Stimulated activated CD4-positive, alpha-beta T cell treated with anti-CD3 and anti-CD28 coated beads, Interleukin-12 subunit alpha, Interleukin-12 subunit beta, amount 100 ng/mL, for 24 hours (primary cell): ENCODE data around the gene CEP72.
"Not testable (repeated sequence)": the region's sequence is repeated elsewhere in the genome, so short reads cannot be mapped to it uniquely, and the experiment has no call there.

ENCODE experiments used
- DNase-seq, 2 experiments: peaks; one replicate each; pipeline ENCODE4 v3.0.0-alpha.2; 2020; ENCODE audit warnings: low read depth in 2 of 2

CEP72 gene

DNA sequence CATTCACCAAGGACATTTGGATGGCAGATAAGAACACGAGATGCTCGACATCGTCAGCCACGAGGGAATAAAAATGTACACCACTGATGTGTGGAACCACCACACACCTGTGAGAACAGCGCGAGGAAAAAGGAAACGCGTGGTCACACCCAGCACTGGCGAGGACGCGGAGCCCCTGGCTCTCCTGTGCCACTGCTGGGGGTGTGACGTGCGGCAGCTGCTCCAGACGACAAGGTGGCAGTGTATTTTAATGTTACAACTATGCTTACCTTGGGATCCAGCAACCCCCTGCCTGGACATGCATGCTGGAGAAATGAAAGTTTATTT lies 13.6 kb upstream of the CEP72 start:
- no peak for DNase-seq

DNA sequence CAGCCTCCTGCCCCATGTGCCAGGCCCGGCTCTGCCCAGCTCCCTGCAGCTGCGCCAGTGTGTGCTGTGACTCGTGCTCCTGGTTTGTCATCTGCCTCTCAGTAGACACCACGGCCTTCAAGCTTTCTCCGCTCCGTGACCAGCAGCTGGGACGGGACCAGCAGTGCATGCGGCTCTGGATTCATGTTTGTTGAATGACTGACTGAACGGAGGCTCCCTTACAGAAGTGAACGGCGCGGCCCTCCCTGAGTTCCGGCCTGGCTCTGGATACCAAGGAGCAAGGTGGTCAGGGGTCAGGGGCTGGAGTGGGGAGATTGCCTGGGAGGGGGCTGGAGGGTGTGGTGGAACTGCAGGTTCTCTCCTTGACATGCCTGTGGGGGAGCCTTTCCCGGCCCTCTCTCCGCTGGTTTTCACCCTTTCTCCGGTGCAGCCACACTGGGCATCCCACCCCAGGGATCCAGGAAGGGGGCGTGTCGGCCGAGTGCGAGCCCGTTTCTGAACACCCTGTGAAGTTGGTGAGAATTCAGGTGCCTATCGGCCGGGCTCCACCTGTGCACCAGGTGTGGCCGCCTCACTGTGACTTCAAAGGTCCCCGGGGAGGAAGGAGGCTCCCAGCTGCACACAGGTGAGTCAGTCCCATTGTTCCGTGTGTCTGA lies 11.1 kb upstream of the CEP72 start:
- DNase-seq, result no peak

DNA sequence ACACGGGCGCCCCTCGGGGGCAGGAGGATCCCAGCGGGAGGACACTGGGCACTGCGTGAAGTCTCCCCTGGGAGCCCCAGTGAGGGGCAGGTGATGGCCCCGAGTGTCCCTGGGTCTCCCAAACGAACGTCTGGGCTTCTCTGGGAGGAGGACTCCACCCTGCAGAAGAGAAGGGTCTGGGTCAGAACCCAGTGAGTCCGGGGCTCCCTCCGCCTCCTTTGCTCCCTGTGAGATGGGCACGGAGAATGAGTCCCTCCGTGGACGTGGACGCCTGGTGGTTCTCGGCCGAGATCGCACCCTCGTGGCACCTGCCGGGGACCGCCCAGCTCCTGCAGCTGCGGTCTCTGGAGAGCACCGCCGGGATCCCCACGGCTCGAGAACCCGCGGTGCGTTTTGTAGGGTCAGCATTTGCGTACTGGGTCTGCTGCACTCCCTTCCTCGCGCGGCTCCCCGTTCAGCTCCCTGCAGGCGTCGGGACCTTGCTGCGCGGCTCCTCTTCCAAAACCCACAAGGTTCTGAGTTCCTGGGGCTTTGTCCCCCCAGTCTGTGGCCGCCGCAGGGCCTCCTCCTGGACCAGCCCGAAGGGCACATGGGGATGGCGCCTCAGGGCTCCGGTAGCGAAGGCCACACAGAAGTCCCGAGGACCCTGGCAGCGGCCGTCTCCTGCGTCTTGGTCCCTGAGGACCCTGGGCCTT lies 10.2 kb upstream of the CEP72 start:
- DNase-seq, result no peak

DNA sequence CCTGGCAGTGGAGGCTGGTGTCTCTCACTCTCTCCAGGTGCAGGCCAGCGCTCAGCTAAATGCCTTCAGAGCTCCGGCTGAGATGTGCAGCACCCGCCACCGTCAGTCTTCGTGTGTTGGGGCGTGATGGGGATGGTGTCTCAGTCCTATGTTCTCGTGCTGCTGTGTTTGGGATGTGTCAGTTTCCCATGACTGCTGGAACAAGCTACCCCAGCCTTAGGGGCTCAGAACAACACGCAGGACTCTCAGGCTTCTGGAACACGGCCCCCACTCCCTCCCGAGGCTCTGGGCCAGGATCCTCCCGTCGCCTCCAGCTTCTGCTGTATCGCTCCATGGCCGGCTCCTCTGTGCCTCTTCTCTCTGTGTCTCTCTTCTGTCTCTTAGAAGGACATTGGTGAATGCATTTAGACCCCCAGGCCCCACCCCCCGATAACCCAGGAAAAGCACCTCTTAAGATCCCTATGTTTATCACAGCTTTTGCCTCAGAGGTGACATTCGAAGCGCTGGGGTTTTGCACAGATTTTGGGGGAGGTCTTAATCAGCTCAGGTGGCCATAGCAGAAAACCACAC lies 9.6 kb upstream of the CEP72 start:
- DNase-seq, result no peak

DNA sequence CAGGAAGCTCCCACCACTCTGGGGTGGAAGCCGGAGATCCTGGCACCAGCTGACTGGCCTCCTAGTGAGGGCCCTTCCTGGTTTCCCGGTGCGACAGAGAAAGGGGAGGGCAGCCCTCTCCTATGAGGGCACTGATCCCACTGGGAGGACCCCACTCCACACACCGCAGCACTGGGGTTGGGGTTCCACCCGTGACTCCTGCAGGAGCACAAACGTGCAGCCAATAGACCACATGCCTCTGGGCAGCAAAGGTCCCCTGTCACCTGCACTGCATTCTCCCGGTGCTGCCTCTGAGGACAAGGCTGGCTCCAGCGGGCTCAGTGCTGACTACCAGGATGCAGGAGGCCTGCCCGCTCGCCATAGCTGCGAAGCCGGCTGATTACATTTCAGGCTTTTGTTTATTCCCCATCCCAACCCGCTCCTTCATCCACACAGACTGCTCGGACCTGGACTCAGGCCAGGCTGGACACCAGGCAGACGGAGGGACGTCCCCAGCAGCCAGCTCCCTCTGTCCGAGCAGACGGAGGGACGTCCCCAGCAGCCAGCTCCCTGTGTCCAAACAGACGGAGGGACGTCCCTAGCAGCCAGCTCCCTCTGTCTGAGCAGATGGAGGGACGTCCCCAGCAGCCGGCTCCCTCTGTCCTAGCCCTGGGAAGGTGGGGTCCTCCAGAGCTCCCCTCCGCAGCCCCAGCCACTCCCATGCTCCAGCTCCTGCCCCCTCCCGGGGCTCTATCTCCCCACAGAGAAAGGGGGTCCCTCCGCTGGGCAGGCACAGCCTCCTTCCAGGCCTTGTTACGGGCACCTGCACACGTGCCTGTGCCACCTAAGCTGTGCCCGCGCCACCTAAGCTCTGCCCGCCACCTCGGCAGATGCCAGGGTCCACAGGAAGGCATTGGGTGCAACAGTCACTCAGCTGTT lies 8.8 kb upstream of the CEP72 start:
- no peak for DNase-seq

DNA sequence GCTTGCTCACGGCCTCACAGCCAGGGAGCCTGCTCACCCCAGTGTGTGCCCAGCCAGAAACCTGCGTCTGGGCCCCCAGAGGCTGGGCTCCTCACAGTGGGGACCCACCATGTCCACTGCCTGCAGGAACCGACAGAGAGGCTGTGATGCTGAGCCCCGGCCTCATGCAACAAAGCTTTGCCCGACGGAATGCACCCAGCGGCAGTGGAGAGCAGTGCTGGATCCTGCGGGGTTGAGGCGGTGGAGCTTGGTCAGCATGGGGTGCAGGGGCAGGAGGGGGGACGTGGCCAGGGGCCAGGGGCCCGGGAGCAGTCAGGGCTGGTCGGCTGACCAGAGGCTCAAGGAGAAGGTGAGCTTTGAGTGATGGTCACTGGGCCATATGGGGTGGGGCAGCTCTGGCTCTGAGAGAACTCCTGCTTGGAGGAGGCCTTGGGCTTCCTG lies 7.7 kb upstream of the CEP72 start:
- no peak for DNase-seq

DNA sequence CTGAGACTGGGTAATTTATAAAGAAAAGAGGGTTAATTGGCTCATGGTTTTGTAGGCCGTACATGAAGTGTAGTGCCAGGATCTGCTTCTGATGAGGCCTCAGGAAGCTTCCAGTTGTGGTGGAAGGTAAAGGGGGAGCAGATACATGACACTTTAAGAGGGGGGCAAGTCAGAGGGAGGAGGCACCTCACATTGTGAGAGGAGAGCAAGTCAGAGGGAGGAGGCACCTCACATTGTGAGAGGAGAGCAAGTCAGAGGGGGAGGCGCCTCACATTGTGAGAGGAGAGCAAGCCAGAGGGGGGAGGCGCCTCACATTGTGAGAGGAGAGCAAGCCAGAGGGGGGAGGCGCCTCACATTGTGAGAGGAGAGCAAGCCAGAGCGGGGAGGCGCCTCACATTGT lies 7.0 kb upstream of the CEP72 start:
- not testable (repeated sequence) for DNase-seq

DNA sequence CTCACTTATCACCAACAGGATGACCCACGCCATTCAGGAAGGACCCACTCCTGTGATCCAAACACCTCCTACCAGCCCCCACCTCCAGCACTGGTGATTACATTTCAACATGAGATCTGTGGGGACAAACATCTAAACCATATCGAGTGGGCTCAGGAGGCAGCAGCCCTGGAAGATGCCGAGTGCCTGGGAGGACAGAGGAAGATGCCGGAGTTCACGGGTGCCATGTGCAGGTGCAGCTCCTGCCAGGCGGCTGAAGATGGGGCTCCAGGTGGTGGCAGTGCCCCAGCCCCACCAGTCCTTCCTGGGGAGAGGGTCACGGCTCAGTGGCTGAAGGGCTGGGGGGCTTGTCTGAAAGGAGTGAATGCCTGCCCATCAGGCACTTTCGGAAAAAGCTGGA lies 6.1 kb upstream of the CEP72 start:
- no peak for DNase-seq

DNA sequence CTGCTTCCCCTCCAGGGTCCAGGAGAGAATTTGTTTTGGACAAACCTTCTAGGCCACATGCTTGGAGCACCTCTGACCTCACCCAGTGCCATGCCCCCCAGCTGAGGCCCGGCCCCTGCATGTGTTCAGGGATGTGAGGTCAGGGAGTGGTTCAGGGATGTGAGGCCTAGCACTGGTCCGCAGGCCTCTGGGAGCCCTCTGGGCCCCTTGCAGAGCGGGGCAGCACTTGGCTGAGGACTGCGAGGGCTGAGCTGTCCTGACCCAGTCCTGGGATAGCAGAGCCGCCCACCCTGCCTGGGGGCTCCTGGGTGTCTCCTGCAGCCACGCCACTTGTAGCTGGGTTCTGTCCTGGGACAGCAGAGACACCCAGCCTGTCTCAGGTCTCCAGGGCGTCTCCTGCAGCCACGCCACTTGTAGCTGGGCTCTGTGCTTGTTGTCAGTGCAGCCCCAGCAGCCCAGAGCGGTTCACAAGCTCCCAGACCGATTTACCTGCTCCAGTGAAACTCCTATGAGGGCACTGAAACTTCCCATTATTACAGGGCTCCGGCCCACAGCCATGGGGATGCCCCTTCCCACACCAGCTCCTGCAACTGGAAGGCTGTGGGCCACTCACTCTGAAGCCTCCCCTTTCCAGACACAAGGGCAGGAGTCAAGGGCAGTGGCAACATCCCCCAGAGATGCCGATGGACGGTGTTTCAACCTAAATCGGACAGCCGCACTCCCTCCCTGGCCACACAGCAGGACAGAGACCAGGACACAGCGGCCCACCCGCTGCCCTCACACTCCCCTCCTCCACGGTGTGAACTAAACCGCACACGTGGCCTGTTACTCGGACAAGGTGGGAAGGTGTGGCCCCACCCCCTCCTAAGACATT lies 5.4 kb upstream of the CEP72 start:
- DNase-seq, result no peak

DNA sequence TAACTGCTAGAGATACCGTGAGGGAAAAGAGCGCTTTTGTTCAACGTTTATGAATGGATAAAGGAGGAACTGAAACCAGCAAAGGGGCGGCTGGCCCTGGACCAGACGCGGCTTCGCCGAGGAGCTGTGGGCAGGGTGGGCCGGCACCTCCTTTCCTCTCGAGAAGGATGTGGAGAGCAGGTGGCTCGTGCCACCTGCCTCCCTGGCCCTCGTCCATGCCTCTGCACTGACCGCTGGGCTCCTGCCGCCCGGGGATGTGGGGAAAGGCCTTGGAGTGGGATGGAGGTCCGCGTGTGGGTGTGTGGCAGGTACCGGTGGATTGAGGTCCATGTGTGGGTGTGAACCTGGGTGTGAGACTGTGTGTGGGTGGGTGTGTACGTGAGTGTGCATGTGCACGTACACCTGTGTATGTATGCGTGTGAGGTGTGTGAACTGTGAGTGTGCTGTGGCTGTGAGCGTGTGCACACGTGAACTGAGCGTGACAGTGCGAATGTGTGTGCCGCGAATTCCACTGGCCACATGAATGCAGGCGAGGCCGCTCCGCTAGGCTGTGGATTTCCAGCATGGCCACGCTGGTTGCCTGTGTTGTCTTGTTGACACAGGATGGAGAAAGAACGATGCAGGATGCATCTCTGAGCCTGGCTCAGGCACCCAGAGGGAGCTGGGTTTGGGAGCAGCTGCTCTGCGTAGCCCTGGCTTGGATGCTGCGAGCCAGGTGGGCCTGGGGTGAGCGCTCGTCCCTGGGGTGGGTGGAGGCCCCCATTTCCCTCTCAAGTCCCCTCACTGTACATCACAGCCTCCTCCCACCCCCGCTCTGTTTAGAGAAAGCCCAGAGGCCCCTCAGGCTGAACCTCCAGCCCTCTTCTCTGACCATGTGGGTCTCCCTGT lies 4.4 kb upstream of the CEP72 start:
- no peak for DNase-seq

DNA sequence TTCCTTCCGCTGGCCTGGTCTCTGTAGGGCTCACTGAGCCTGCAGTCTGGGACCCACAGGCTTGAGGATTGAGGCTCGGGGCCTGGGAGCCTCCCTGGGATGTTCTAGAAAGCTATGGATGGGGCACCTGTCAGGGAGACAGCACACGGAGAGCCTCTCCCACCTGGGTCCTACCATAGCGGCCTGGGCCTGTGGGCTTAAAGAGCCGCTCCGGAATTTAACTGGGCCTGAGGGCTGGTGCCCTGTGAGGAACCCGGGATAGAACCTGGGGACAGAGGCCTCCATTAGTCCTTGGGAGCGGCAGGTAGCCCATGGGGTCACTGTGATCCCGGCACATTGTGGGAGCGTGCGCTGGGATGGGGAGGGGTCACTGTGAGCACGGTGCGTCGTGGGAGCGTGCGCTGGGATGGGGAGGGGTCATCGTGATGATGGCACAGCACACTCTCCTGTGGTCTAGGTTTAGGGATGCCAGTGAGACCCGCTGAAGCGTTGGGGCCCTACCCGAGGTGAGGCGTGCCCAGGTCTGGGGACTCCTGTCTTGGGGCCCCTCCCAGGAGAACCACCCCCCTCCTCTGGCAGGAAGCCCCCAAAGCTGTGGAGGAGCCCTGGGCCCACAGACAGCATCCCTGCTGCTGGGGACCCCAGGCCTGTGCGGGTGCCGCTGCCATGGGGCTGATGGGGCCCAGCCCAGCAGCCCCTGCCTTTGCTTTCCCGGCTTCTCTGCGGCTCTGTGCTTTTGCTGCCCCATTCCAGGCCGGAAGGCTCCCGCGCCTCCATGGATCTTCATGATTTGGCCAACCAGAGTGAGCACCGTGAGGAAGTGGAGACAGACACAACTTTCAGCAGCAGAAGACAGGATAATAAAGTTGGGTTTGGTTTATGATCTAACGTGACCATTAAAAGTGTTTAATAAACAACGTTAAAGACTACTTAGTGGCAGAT lies 3.4 kb upstream of the CEP72 start:
- DNase-seq, result no peak

DNA sequence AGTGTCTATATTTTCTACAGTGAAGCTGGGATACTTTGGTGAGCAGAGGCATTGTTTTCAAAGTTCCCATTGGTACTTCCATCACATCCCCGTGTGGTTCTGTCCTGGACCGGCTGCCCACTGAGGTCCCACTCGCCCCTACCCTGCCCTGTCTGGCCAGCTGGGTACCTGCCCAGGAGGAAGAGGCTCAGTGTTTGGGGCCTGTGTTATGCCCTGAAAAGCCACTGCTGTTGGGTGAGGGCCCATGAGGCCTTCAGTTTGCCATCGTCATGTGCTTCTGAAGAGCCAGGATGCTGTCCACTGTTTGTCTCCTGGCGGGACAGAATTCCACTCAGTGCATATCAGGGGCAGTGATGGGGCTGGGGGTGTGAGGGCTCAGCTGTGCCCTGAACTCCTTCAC lies 2.6 kb upstream of the CEP72 start:
- no peak for DNase-seq

DNA sequence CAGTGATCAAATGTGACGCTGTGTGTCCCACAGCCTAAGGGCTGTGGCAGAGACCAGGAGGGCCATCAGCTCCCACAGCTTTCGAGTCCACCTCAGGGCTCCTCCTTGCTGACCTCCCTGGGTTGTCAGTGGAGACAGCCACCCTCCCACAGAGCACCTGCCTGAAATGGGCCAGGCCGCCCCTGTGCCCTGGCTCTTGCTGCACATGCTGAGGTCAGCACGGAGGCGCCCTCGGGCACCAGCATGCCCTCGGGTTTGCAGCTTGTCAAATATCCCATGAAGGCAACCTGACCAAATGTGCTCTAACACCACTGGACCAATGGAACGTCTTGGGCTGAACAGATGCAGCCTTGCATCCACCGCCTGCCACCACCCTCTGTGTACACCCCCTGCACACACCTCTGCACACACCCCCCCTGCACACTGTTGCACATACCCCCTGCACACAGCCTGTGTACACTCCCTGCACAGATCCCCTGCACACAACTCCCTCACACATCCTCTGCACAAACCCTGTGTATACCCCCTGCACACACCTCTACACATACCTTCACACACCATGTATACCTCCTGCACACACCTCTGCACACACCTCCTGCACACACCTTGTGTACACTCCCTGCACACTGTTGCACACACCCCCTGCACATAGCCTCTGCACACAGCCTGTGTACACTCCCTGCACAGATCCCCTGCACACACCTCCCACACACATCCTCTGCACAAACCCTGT lies 2.0 kb upstream of the CEP72 start:
- DNase-seq, result no peak

DNA sequence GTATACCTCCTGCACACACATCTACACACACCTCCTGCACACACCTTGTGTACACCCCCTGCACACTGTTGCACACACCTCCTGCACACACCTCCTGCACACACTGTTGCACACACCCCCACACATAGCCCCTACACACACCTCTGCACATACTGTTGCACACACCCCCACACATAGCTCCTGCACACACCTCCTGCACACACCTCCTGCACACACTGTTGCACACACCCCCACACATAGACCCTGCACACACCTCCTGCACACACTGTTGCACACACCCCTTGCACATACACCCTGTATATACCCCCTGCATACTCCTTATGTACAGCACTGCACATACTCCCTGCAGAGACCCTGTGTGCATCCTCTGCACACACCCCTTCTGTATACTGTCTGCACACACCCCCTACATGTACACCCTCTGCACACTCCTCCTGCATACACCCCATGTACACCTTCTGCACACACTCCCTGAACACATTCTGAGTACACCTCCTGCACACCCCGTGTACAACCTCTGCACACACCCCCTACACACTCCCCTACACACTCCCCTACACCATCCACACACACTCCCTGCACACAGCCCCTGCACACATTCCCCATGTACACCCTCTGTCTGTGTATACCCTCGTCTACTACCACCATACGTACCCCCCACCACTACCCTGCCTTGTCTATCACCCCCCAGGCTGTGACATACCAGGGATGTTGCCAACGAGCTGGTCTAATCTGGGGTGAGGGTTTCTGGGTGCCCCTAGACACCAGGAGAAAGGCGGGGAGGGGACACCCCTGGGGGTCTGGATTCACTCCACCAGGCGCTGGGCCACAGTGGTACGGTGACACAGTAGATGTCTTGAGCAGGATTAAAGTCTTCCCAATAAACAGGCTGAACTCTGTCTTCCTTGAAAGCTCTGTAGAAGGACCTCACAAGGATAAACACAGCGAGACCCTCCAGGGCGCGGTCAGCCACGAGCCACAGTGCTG lies 1.1 kb upstream of the CEP72 start:
- no peak for DNase-seq

DNA sequence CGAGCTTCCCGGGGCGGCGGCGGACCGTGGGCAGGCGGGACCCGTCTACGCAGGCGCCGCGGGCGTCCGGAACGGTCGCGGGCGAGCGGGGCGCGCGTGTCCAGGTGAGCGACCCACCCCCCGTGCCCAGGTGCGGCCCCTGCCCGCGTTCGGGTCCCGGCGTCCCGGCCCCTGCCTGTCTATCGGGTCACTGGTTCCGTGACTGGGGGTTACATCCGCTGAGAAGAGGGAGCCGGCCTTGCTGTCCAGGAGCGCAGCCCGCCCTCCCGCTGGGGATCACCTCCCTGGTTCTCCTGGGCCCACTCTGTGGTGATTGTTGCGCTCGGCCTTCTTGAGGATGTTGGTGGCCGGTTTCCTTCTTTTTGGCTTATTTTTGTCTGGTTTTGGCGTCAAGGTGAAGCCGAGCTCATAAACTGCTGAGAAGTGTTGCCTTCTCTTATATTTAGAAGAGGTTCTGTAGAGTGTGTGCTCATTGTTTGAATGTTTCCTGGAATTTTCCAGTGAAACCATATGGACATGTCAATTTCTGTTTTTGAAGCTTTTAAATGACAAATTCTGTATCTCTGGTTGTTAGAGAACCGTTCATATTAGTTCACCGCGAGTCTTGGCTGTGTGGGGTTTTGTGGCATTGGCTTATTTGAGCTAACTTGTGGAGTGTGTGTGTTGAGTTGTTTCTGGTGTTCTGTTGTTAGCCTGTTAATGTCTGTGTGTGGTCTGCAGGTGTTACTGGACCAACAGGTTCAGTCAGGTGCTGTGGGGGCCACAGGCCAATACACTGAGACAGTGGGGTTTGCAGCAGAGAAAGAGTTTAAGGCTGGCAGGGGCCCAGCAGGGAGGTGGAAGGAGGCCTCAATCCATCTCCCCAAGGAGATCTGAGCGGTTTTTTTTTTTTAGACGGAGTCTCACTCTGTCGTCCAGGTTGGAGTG lies 621 bp downstream of the CEP72 start:
- DNase-seq, result peak in 1 of 2 experiments; percentile 12

DNA sequence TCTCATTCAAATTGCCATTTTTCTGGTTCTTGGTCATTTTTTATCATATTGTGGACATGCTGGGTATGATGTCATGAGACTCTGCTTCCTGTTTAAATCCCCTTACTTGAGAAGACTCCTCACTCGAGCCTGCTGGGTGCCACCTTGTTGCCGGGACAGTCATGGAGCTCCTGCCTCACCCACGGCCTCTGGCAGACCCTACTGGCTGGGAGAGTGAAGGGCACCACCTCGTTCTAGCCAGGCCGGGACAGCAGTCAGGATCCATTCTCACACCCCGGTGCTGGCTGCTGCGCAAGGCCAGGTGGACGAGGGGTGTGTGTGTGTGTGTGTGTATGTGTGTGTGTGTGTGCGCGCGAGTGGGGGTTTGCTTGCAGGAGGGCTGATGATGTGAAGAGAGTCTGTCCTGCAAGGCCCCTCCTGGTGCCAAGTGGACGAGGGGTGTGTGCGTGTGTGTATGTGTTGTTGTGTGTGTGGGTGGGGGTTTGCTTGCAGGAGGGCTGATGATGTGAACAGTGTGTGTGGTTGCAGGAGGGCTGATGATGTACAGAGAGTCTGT lies 4.4 kb downstream of the CEP72 start:
- no peak for DNase-seq
